ENCODE data around the gene DENND1A. TPM values are rescaled to one million over a fixed set of nuclear protein-coding genes. Genes with fewer than 3 reads are reported as not detected.
A peak's percentile ranks its signal among the peaks of the same experiment; 100 is the strongest.

The DENND1A gene
- total and polyA plus RNA-seq, 2 experiments from 2014 or later: 13.1 to 28.7 TPM

- H3K79me2 ChIP-seq (replicated peaks; ENCODE audit: insufficient read depth): peaks cover 57% of the 10 kb centered on the region
- no peak overlapping the region for H3K4me3 Mint-ChIP-seq
- no peak for TF ChIP-seq EZH2phosphoT487 (IDR thresholded peaks at IDR 0.05; ENCODE audit: unreplicated experiment)
- no peak for TF ChIP-seq CREB1 (CRISPR knock-in tag; IDR thresholded peaks at IDR 0.05; ENCODE audit: low read depth)
- TF ChIP-seq STAT1 (IDR thresholded peaks at IDR 0.05; ENCODE audit: unreplicated experiment): no peak
- TF ChIP-seq REST (IDR thresholded peaks at IDR 0.05; ENCODE audit: unreplicated experiment): no peak
- TF ChIP-seq NANOG (IDR thresholded peaks at IDR 0.05; ENCODE audit: borderline replicate concordance): no peak
- TF ChIP-seq ZNF114 (CRISPR knock-in tag; IDR thresholded peaks at IDR 0.05): no peak
- TF ChIP-seq POLR2AphosphoS5 (IDR thresholded peaks at IDR 0.05; ENCODE audit: low read depth): no peak
- TF ChIP-seq JUNB (IDR thresholded peaks at IDR 0.05; ENCODE audit: unreplicated experiment): no peak
- TF ChIP-seq ZNF331 (CRISPR knock-in tag; IDR thresholded peaks at IDR 0.05; ENCODE audit: low read depth): no peak
- TF ChIP-seq ZNF462 (CRISPR knock-in tag; IDR thresholded peaks at IDR 0.05): no peak
- TF ChIP-seq, protein P1, sequence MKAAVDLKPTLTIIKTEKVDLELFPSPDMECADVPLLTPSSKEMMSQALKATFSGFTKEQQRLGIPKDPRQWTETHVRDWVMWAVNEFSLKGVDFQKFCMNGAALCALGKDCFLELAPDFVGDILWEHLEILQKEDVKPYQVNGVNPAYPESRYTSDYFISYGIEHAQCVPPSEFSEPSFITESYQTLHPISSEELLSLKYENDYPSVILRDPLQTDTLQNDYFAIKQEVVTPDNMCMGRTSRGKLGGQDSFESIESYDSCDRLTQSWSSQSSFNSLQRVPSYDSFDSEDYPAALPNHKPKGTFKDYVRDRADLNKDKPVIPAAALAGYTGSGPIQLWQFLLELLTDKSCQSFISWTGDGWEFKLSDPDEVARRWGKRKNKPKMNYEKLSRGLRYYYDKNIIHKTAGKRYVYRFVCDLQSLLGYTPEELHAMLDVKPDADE (IDR thresholded peaks at IDR 0.05): no peak
- TF ChIP-seq, protein P2, sequence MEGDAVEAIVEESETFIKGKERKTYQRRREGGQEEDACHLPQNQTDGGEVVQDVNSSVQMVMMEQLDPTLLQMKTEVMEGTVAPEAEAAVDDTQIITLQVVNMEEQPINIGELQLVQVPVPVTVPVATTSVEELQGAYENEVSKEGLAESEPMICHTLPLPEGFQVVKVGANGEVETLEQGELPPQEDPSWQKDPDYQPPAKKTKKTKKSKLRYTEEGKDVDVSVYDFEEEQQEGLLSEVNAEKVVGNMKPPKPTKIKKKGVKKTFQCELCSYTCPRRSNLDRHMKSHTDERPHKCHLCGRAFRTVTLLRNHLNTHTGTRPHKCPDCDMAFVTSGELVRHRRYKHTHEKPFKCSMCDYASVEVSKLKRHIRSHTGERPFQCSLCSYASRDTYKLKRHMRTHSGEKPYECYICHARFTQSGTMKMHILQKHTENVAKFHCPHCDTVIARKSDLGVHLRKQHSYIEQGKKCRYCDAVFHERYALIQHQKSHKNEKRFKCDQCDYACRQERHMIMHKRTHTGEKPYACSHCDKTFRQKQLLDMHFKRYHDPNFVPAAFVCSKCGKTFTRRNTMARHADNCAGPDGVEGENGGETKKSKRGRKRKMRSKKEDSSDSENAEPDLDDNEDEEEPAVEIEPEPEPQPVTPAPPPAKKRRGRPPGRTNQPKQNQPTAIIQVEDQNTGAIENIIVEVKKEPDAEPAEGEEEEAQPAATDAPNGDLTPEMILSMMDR (conservative IDR thresholded peaks at IDR 0.05; ENCODE audit: low read depth in 2 of 2): no peak
- TF ChIP-seq EZH2 (IDR thresholded peaks at IDR 0.05; ENCODE audit: low read depth, unreplicated experiment): no peak
Measured at GRCh38 chr9:123894822-123895221, 35.1 kb downstream of the DENND1A start.

More at GRCh38 chr9:123894822-123895221, 35.1 kb downstream of the DENND1A start:
- Histone ChIP-seq H3F3A (replicated peaks; ENCODE audit: low read depth) (no peaks in the 10 kb centered on the region; the same call in 1 of the 2 replicates), H4K20me1 (replicated peaks; ENCODE audit: insufficient read depth) (no peaks in the 10 kb centered on the region; the same call in 1 of the 2 replicates), H3K4me1 (ENCODE audit: insufficient read depth) (peaks cover 44% of the 10 kb centered on the region), H3K9me2 (ENCODE audit: insufficient read depth) (peaks cover 6% of the 10 kb centered on the region; the same call in 1 of the 2 replicates), H3K4me2 (peak overlapping the region; percentile 28), H3K36me3 (ENCODE audit: insufficient read depth) (no peaks in the 10 kb centered on the region), H2AFZ (no peak overlapping the region), H3K27ac (ENCODE audit: low read depth) (peak overlapping the region; percentile 75), H3K4me3 (no peak overlapping the region), H3K27me3 (ENCODE audit: insufficient read depth) (no peaks in the 10 kb centered on the region)
- peaks cover 5% of the 10 kb centered on the region; the same call in 2 of the 3 replicates for H3K36me3 Mint-ChIP-seq (ENCODE audit: low read depth)
- H3K27me3 Mint-ChIP-seq (ENCODE audit: insufficient read depth, low read depth, poor library complexity): peaks cover 5% of the 10 kb centered on the region
- ATAC-seq (peak; percentile 73), DNase-seq (ENCODE audit: low spot score) (peak; percentile 47)
- peak overlapping the region; percentile 85 for H3K27ac Mint-ChIP-seq
- H3K9me3 Mint-ChIP-seq: no peaks in the 10 kb centered on the region; the same call in 2 of the 3 replicates
- peaks cover 64% of the 10 kb centered on the region for H3K4me1 Mint-ChIP-seq
